Natural killer cell (primary cell): Measurements from ENCODE around the gene RMP24.

Source experiments
- ATAC-seq, 3 donors: fragments of 150-1000 bp in 2 of 3; fragments of 200-7000 bp in 1 of 3; cut with Tn5 transposase; 1 replicate in 1 of 3; 2 replicates in 2 of 3; pipeline ENCODE4 v1.10.0; 2021; ENCODE audit warnings: mild to moderate bottlenecking in 2 of 3, moderate library complexity in 2 of 3
- DNase-seq, 2 donors: peaks; one replicate each; pipeline versions ENCODE4 v3.0.0 to v3.0.0-alpha.2; 2013 to 2021; ENCODE audit warnings: mixed read lengths in 1 of 2
- H3K27ac ChIP-seq: one replicate; pipeline ENCODE4 v1.5.1; 2013; ENCODE audit warnings: mild to moderate bottlenecking, low read length
- H3K27me3 ChIP-seq: one replicate; pipeline ENCODE4 v1.6.1; 2013; ENCODE audit warnings: low read length; ENCODE audit not compliant: control insufficient read depth, insufficient read depth
- H3K36me3 ChIP-seq: one replicate; pipeline ENCODE4 v1.6.1; 2013; ENCODE audit warnings: low read length; ENCODE audit not compliant: control insufficient read depth, insufficient read depth
- H3K4me1 ChIP-seq: one replicate; pipeline ENCODE4 v1.6.1; 2013; ENCODE audit warnings: low read length; ENCODE audit not compliant: control insufficient read depth, insufficient read depth
- H3K4me3 ChIP-seq: one replicate; pipeline ENCODE4 v1.5.1; 2013; ENCODE audit warnings: low read length
- H3K9me3 ChIP-seq: one replicate; pipeline ENCODE4 v1.6.1; 2013; ENCODE audit warnings: low read length; ENCODE audit not compliant: control insufficient read depth, insufficient read depth
- H3K27ac Mint-ChIP-seq, 2 donors: one replicate each; pipeline ENCODE4 v1.8.0; 2022; ENCODE audit warnings: mild to moderate bottlenecking in 2 of 2, mixed read lengths in 2 of 2, moderate library complexity in 1 of 2
- H3K27me3 Mint-ChIP-seq, 2 donors: one replicate each; pipeline ENCODE4 v1.8.0; 2022; ENCODE audit warnings: low read depth in 2 of 2, mixed read lengths in 2 of 2
- H3K36me3 Mint-ChIP-seq: one replicate; pipeline ENCODE4 v1.8.0; 2022; ENCODE audit warnings: mixed read lengths
- H3K4me1 Mint-ChIP-seq, 2 donors: one replicate each; pipeline ENCODE4 v1.8.0; 2022; ENCODE audit warnings: mixed read lengths in 2 of 2
- H3K4me3 Mint-ChIP-seq: one replicate; pipeline ENCODE4 v1.8.0; 2022; ENCODE audit warnings: mild to moderate bottlenecking, moderate library complexity, mixed read lengths
- H3K9me3 Mint-ChIP-seq, 2 donors: one replicate each; pipeline ENCODE4 v1.8.0; 2022; ENCODE audit warnings: mixed read lengths in 2 of 2
- WGBS: methylation state at CpG from one replicate; pipeline ENCODE4 v1.1.7; 2013; ENCODE audit warnings: missing lambda C conversion rate; ENCODE audit not compliant: insufficient coverage; 5-methylcytosine and 5-hydroxymethylcytosine counted together
- intact Hi-C: fragments of 100-400 bp; cut with micrococcal nuclease; formaldehyde crosslinking; loops from one replicate; pipeline ENCODE4 v1.14.2; 2022
- TF ChIP-seq, protein P1 (sequence below): fragments of 200-600 bp; IDR thresholded peaks from one replicate; pipeline ENCODE4 v1.8.0; 2022; ENCODE audit warnings: antibody characterized with exemption

Gene RMP24

DNA sequence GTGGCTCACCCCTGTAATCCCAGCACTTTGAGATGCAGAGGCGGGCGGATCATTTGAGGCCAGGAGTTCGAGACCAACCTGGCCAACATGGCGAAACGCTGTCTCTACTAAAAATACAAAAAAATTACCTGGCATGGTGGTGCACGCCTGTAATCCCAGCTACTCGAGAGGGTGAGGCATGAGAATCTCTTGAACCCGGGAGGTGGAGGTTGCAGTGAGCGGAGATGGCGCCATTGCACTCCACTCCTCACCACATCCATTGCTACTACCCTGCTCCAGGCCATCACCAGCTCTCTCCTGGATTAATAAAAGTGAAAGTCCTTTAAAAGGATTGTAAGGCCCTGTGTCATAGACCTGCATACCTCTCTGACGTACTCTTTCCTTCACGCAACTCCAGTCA is 1.2 kb downstream of the RMP24 start:
- Histone ChIP-seq H3K36me3 (peaks cover 33% of the 10 kb centered on the region), H3K27ac (no peak overlapping the region), H3K27me3 (no peaks in the 10 kb centered on the region), H3K4me1 (peaks cover 26% of the 10 kb centered on the region), H3K4me3 (no peak overlapping the region), H3K9me3 (no peaks in the 10 kb centered on the region)
- WGBS: 97% methylated on average over 7 of the region's 12 CpGs
- TF ChIP-seq, protein P1, sequence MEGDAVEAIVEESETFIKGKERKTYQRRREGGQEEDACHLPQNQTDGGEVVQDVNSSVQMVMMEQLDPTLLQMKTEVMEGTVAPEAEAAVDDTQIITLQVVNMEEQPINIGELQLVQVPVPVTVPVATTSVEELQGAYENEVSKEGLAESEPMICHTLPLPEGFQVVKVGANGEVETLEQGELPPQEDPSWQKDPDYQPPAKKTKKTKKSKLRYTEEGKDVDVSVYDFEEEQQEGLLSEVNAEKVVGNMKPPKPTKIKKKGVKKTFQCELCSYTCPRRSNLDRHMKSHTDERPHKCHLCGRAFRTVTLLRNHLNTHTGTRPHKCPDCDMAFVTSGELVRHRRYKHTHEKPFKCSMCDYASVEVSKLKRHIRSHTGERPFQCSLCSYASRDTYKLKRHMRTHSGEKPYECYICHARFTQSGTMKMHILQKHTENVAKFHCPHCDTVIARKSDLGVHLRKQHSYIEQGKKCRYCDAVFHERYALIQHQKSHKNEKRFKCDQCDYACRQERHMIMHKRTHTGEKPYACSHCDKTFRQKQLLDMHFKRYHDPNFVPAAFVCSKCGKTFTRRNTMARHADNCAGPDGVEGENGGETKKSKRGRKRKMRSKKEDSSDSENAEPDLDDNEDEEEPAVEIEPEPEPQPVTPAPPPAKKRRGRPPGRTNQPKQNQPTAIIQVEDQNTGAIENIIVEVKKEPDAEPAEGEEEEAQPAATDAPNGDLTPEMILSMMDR: no peak
- H3K9me3 Mint-ChIP-seq: no peaks in the 10 kb centered on the region
- peaks cover 44 to 54% of the 10 kb centered on the region in 2 donors for H3K4me1 Mint-ChIP-seq
- no peaks in the 10 kb centered on the region for H3K36me3 Mint-ChIP-seq
- ATAC-seq (no peak), DNase-seq (no peak)
- intact Hi-C loops: loop anchor here (2.0 to 5.0 kb wide), 3 partner anchors 157 to 854 kb away; partner anchors contain the start of genes INO80C, KIAA1328 and TPGS2
- H3K27ac Mint-ChIP-seq: peak overlapping the region; percentile 89 to 92
- peak overlapping the region; percentile 93 for H3K4me3 Mint-ChIP-seq
- H3K27me3 Mint-ChIP-seq: no peaks in the 10 kb centered on the region

DNA sequence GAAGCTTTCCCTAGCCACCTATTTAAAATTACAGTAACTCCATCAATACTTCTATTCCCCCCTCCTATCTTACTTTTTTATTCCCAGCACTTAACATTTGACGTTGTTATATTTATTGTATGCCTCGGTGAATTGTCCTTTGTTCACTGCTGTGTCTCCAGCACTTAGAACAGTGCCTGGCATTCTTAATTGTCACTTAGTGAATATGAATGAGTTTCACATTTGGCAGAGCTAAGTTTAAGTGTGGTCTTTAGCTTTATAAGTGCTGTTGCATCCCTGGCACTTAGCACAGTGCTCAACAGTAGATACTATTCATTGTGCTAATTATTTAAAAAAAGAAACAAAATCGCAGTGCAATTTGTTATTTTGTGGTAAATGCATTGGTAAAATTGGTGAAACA is 1.7 kb downstream of the RMP24 start:
- H3K36me3 ChIP-seq: peaks cover 39% of the 10 kb centered on the region
- Mint-ChIP-seq H3K27ac (peak overlapping the region; percentile 89 to 92), H3K4me1 (peaks cover 44 to 54% of the 10 kb centered on the region in 2 donors), H3K27me3 (no peaks in the 10 kb centered on the region), H3K4me3 (peak overlapping the region; percentile 93), H3K36me3 (no peaks in the 10 kb centered on the region), H3K9me3 (no peaks in the 10 kb centered on the region)
- no peak overlapping the region for H3K27ac ChIP-seq
- DNase-seq (no peak), ATAC-seq (no peak)
- H3K27me3 ChIP-seq: no peaks in the 10 kb centered on the region
- no peaks in the 10 kb centered on the region for H3K9me3 ChIP-seq
- peaks cover 26% of the 10 kb centered on the region for H3K4me1 ChIP-seq
- TF ChIP-seq, protein P1: no peak
- 96% methylated on average over 3 of the region's 3 CpGs for WGBS
- intact Hi-C loops: loop anchor here (5.0 kb wide), 2 partner anchors 477 to 853 kb away; partner anchors contain the start of genes INO80C, KIAA1328 and TPGS2
- H3K4me3 ChIP-seq: no peak overlapping the region

DNA sequence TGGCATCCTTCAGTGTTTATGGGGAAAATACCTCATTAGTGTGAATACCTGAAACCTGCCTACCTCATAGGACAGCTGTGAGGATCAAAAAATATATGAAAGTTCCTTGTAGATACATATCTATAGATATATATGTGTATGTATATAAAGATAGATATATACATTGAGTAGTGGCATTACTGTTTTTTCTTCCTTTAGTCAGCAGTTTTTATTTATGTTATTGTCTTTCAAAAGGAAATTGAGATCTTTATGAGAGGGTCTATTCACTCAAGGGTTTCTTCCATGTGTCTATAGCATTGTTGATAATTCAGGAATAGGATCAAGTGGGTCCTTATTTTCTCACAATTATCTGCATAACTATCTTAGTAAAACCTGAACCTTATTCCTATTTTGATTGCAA is 6.6 kb downstream of the RMP24 start:
- Mint-ChIP-seq H3K27me3 (no peaks in the 10 kb centered on the region), H3K27ac (no peak overlapping the region), H3K36me3 (peaks cover 15% of the 10 kb centered on the region), H3K9me3 (no peaks in the 10 kb centered on the region), H3K4me1 (peaks cover 9 to 19% of the 10 kb centered on the region in 2 donors), H3K4me3 (no peak overlapping the region)
- no peak overlapping the region for H3K4me3 ChIP-seq
- DNase-seq (no peak), ATAC-seq (no peak)
- peaks cover 62% of the 10 kb centered on the region for H3K36me3 ChIP-seq
- TF ChIP-seq, protein P1: no peak
- H3K9me3 ChIP-seq: no peaks in the 10 kb centered on the region
- no peaks in the 10 kb centered on the region for H3K4me1 ChIP-seq
- H3K27ac ChIP-seq: no peak overlapping the region
- intact Hi-C loops: no loop called here
- no peaks in the 10 kb centered on the region for H3K27me3 ChIP-seq

DNA sequence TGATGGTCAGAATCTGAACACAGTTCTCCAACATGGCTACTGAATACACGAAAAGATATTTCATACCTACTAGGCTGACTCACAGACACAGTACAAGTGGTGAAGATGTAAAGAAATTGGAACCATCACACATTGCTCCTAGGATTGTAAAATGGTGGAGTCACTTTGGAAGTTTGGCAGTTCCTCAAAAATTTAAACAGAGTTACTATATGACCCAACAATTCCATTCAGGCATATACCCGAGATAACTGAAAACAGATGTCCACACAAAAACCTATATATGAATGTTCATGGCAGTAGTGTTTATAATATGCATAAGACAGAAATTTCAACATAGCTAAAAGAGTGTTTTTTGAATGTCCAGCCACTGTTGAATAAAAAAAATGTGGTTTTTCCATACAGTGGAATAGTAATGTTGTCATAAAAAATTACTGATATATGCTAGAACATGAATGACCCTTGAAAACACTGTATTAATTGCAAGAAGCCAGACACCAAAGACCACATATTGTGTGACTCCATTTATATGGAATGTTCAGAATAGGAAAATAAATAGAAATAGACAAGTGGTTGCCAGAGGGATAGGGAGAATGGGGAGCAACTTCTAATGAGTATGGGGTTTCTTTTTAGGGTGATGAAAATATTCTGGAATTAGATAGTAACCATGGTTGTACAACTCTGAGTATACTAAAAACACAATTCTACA is 10.1 kb downstream of the RMP24 start:
- WGBS: no CpG with 5 or more reads among the region's 2 CpGs
- H3K9me3 ChIP-seq: no peaks in the 10 kb centered on the region
- H3K4me3 Mint-ChIP-seq: no peak overlapping the region
- peaks cover 39% of the 10 kb centered on the region for H3K36me3 ChIP-seq
- H3K4me1 ChIP-seq: no peaks in the 10 kb centered on the region
- no peaks in the 10 kb centered on the region for H3K27me3 ChIP-seq
- peaks cover 0 to 6% of the 10 kb centered on the region in 2 donors for H3K4me1 Mint-ChIP-seq
- H3K27ac ChIP-seq: no peak overlapping the region
- DNase-seq: no peak
- TF ChIP-seq, protein P1: no peak
- H3K27me3 Mint-ChIP-seq: no peaks in the 10 kb centered on the region
- ATAC-seq: no peak
- intact Hi-C loops: no loop called here
- H3K9me3 Mint-ChIP-seq: no peaks in the 10 kb centered on the region
- no peak overlapping the region for H3K27ac Mint-ChIP-seq
- H3K36me3 Mint-ChIP-seq: peaks cover 15% of the 10 kb centered on the region
- H3K4me3 ChIP-seq: no peak overlapping the region
